GM18951 (cell line): ENCODE measurements around the gene FAM20C.

Experiments
- POLR2A ChIP-seq: IDR thresholded peaks from 4 replicates; pipeline ENCODE4 v1.6.1; 2011; ENCODE audit warnings: mild to moderate bottlenecking; ENCODE audit not compliant: insufficient read length, insufficient read depth; ENCODE audit errors: extremely low read depth
- in situ Hi-C: fragments of 300-500 bp; cut with MboI; formaldehyde crosslinking; loops from one replicate; pipeline ENCODE4 v1.12.0; 2022; ENCODE audit warnings: low sequenced_read_pairs, mixed read lengths, inconsistent platforms; ENCODE audit not compliant: unreplicated experiment

FAM20C gene

GRCh38 chr7:271266-272107 is 79.1 kb downstream of the FAM20C start:
- in situ Hi-C loops, result no loop called here
- TF ChIP-seq POLR2A, result no peak

GRCh38 chr7:272108-272615 is 79.8 kb downstream of the FAM20C start:
- in situ Hi-C loops, result no loop called here
- TF ChIP-seq POLR2A, result no peak

GRCh38 chr7:272631-273030 is 80.3 kb downstream of the FAM20C start:
- in situ Hi-C loops, result no loop called here
- no peak for TF ChIP-seq POLR2A

- TF ChIP-seq POLR2A, result no peak
- in situ Hi-C loops, result no loop called here
Observed at GRCh38 chr7:273327-273726, 81.0 kb downstream of the FAM20C start.

- TF ChIP-seq POLR2A, result no peak
- in situ Hi-C loops, result no loop called here
Observed at GRCh38 chr7:274266-274665, 81.9 kb downstream of the FAM20C start.

GRCh38 chr7:276230-276835 is 84.0 kb downstream of the FAM20C start:
- no peak for TF ChIP-seq POLR2A
- in situ Hi-C loops, result no loop called here

GRCh38 chr7:277228-277627 is 84.9 kb downstream of the FAM20C start:
- in situ Hi-C loops, result no loop called here
- TF ChIP-seq POLR2A, result no peak

GRCh38 chr7:278081-278480 is 85.7 kb downstream of the FAM20C start:
- no peak for TF ChIP-seq POLR2A
- in situ Hi-C loops, result no loop called here

- in situ Hi-C loops, result no loop called here
- no peak for TF ChIP-seq POLR2A
Observed at GRCh38 chr7:279821-280220, 87.5 kb downstream of the FAM20C start.

GRCh38 chr7:280461-280860 is 88.1 kb downstream of the FAM20C start:
- TF ChIP-seq POLR2A, result no peak
- in situ Hi-C loops, result no loop called here

- in situ Hi-C loops, result no loop called here
- no peak for TF ChIP-seq POLR2A
Observed at GRCh38 chr7:281637-282036, 89.3 kb downstream of the FAM20C start.

GRCh38 chr7:282621-283020 is 90.2 kb downstream of the FAM20C start:
- no peak for TF ChIP-seq POLR2A
- in situ Hi-C loops, result no loop called here

- in situ Hi-C loops, result no loop called here
Observed at GRCh38 chr7:284762-285722, 92.7 kb downstream of the FAM20C start.

More at GRCh38 chr7:284762-285722, 92.7 kb downstream of the FAM20C start:
- no peak for TF ChIP-seq POLR2A
